MCF 10A (cell line): ENCODE data around the gene CSNK1A1. TPM values are rescaled to one million over a fixed set of nuclear protein-coding genes. Genes with fewer than 3 reads are reported as not detected.
"Not testable (repeated sequence)": the region's sequence is repeated elsewhere in the genome, so short reads cannot be mapped to it uniquely, and the experiment has no call there.

ENCODE experiments used
- BruUV-seq: library from RNA; stranded (reverse); fragments of 400-500 nt; replicated peaks from 2 replicates; lab custom pipeline; 2021; lab: Mats Ljungman, UMichigan
- CTCF ChIA-PET: fragments of 300-600 bp; sonication (Branson Sonifier 250); formaldehyde crosslinking; extraction: SDS; loops from one replicate; lab custom pipeline; 2021; ENCODE audit warnings: antibody characterized with exemption, inconsistent platforms; lab: Yijun Ruan, JAX
- POLR2A ChIA-PET: fragments of 300-600, 350-650 bp; sonication (Branson Sonifier 250); formaldehyde crosslinking; extraction: SDS; loops from one replicate; lab custom pipeline; 2020; ENCODE audit warnings: antibody characterized with exemption, inconsistent platforms; lab: Yijun Ruan, JAX
- DNase-seq: peaks from one replicate; pipeline ENCODE4 v3.0.0-alpha.2; 2018; ENCODE audit not compliant: unreplicated experiment
- H3K27ac Mint-ChIP-seq: one replicate; pipeline ENCODE4 v1.8.0; 2022; ENCODE audit warnings: mild to moderate bottlenecking, low read depth, mixed read lengths; ENCODE audit not compliant: unreplicated experiment
- H3K27me3 Mint-ChIP-seq: one replicate; pipeline ENCODE4 v1.8.0; 2022; ENCODE audit warnings: mixed read lengths; ENCODE audit not compliant: insufficient read depth, unreplicated experiment
- H3K36me3 Mint-ChIP-seq: one replicate; pipeline ENCODE4 v1.8.0; 2022; ENCODE audit warnings: mild to moderate bottlenecking, moderate library complexity, mixed read lengths; ENCODE audit not compliant: insufficient read depth, unreplicated experiment
- H3K4me1 Mint-ChIP-seq: one replicate; pipeline ENCODE4 v1.8.0; 2022; ENCODE audit warnings: mixed read lengths; ENCODE audit not compliant: insufficient read depth, unreplicated experiment
- H3K4me3 Mint-ChIP-seq: one replicate; pipeline ENCODE4 v1.8.0; 2022; ENCODE audit warnings: mild to moderate bottlenecking, moderate library complexity, mixed read lengths; ENCODE audit not compliant: unreplicated experiment
- H3K9me3 Mint-ChIP-seq: one replicate; pipeline ENCODE4 v1.8.0; 2022; ENCODE audit warnings: mixed read lengths; ENCODE audit not compliant: unreplicated experiment
- intact Hi-C: fragments of 100-400 bp; cut with micrococcal nuclease; formaldehyde crosslinking; loops from 2 replicates; pipeline ENCODE4 v1.14.1; 2022
- total RNA-seq: library from RNA; stranded (reverse); gene quantifications from 2 replicates; pipeline ENCODE4 v1.2.3, GENCODE V29; 2022
- TF ChIP-seq, protein P1 (sequence below): fragments of 200-600 bp; IDR thresholded peaks from one replicate; pipeline ENCODE4 v1.8.0; 2022; ENCODE audit warnings: antibody characterized with exemption, mild to moderate bottlenecking; ENCODE audit not compliant: unreplicated experiment

The CSNK1A1 gene
- total RNA-seq, 1 experiment from 2014 or later = 744 TPM

DNA sequence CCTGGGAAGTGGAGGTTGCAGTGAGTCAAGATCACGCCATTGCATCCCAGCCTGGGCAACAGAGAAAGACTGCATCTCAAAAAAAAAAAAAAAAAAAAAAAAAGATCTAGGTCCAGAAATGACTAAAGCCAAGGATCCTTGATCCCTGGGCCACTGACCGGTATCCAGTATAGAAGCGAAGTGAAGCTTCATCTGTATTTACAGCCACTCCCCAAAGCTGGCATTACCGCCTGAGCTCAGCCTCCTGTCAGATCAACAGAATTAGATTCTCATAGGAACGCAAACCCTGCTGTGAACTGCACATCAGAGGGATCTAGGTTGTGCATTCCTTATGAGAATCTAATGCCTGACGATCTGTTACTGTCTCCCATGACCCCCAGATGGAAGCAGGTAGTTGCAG lies 9.3 kb downstream of the CSNK1A1 start:
- Mint-ChIP-seq H3K36me3 (peaks cover 100% of the 10 kb centered on the region), H3K4me3 (no peak overlapping the region)
- POLR2A ChIA-PET = interaction anchor here (0.6 to 14.7 kb wide), 9 partner anchors 7 to 413 kb away, joined by 3 to 379 read pairs (median 4); partner anchors contain the start of gene CSNK1A1

DNA sequence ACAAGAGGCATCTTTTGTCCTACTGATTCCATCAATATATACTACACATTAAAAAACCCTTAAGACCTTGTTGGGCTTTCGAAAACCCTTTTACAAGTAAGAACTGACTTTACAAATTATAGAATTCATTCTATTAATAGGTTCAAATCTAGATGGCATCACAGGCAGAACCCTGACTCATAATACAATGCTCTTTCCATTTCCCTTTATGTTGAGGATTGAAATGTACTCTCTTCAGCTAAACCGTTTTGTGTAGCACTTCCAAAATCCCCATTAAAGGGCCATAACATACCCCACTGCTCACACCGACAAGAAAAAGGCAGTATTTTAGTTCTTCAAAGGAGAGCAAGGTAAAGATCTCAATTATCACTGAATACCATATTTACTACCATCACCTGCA lies 11.2 kb downstream of the CSNK1A1 start:
- ChIA-PET POLR2A (interaction anchor here (0.6 to 14.7 kb wide), 7 partner anchors 9 to 220 kb away, joined by 3 to 379 read pairs (median 7); partner anchors contain the start of gene CSNK1A1), CTCF (interaction anchor here (0.9 to 1.7 kb wide), 7 partner anchors 10 to 95 kb away, joined by 3 to 5 read pairs (median 3); partner anchors contain the start of gene CSNK1A1)
- peak overlapping the region; percentile 57 for H3K27ac Mint-ChIP-seq
- intact Hi-C loops = no loop called here
- BruUV-seq = no TSS peak
- peak overlapping the region; percentile 29 for H3K4me3 Mint-ChIP-seq
- TF ChIP-seq, protein P1, sequence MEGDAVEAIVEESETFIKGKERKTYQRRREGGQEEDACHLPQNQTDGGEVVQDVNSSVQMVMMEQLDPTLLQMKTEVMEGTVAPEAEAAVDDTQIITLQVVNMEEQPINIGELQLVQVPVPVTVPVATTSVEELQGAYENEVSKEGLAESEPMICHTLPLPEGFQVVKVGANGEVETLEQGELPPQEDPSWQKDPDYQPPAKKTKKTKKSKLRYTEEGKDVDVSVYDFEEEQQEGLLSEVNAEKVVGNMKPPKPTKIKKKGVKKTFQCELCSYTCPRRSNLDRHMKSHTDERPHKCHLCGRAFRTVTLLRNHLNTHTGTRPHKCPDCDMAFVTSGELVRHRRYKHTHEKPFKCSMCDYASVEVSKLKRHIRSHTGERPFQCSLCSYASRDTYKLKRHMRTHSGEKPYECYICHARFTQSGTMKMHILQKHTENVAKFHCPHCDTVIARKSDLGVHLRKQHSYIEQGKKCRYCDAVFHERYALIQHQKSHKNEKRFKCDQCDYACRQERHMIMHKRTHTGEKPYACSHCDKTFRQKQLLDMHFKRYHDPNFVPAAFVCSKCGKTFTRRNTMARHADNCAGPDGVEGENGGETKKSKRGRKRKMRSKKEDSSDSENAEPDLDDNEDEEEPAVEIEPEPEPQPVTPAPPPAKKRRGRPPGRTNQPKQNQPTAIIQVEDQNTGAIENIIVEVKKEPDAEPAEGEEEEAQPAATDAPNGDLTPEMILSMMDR = no peak
- no peaks in the 10 kb centered on the region for H3K27me3 Mint-ChIP-seq
- no peak for DNase-seq
- peaks cover 97% of the 10 kb centered on the region for H3K36me3 Mint-ChIP-seq
- H3K4me1 Mint-ChIP-seq = peaks cover 34% of the 10 kb centered on the region
- H3K9me3 Mint-ChIP-seq = no peaks in the 10 kb centered on the region

More for the DNA sequence above, 9.3 kb downstream of the CSNK1A1 start:
- no TSS peak for BruUV-seq
- no peak for DNase-seq
- Mint-ChIP-seq H3K27me3 (no peaks in the 10 kb centered on the region), H3K9me3 (no peaks in the 10 kb centered on the region), H3K27ac (no peak overlapping the region), H3K4me1 (peaks cover 32% of the 10 kb centered on the region)
- TF ChIP-seq, protein P1 = no peak
- CTCF ChIA-PET = interaction anchor here (0.5 to 1.7 kb wide), 8 partner anchors 10 to 1021 kb away, joined by 3 to 5 read pairs (median 4); no protein-coding TSS in a partner anchor
- intact Hi-C loops = no loop called here

DNA sequence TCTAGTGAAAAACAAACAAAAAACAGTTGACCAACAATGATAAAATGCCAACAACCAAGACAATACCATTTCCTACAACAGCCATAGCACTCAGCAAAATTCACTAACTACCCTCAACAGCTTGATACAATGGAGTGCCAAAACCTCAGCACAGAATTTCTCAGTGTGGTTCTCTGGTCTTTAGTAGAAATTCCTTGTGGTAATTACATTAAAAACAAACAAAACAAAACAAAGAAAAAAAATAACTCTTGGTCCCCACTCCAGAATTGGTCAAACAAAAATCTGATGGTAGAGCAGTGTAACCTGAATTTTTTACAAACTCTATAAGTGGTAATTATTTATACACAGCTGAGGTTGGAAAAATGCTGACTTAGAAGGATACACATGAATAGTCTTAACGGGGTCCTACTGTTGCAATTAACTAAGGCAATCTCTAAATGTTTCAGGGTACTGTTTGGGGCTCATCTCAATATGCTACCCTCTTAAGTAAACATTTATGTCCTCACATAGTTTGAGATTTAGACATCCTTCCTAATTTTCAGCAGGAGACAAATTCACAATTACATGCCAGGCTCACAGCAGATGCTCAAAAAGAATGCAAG lies 13.8 kb downstream of the CSNK1A1 start:
- Mint-ChIP-seq H3K27ac (peak overlapping the region; percentile 5), H3K4me3 (no peak overlapping the region), H3K9me3 (no peaks in the 10 kb centered on the region), H3K36me3 (peaks cover 91% of the 10 kb centered on the region), H3K27me3 (no peaks in the 10 kb centered on the region), H3K4me1 (peaks cover 41% of the 10 kb centered on the region)
- TF ChIP-seq, protein P1 = no peak
- no TSS peak for BruUV-seq
- no peak for DNase-seq
- POLR2A ChIA-PET = interaction anchor here (0.6 to 6.9 kb wide), 9 partner anchors 7 to 588 kb away, joined by 3 to 60 read pairs (median 5); partner anchors contain the start of gene CSNK1A1
- CTCF ChIA-PET = interaction anchor here (0.6 to 1.8 kb wide), 2 partner anchors 9 to 22 kb away, joined by 3 to 10 read pairs; no protein-coding TSS in a partner anchor
- intact Hi-C loops = no loop called here

GRCh38 chr5:149535787-149536186 lies 15.5 kb downstream of the CSNK1A1 start:
- Mint-ChIP-seq H3K27ac (peak overlapping the region; percentile 17), H3K4me1 (peaks cover 41% of the 10 kb centered on the region), H3K36me3 (peaks cover 90% of the 10 kb centered on the region)
- CTCF ChIA-PET = interaction anchor here (0.8 to 1.8 kb wide), 4 partner anchors 7 to 164 kb away, joined by 3 to 10 read pairs (median 4); no protein-coding TSS in a partner anchor
- intact Hi-C loops, DNase-seq, H3K4me3 Mint-ChIP-seq, H3K27me3 Mint-ChIP-seq, H3K9me3 Mint-ChIP-seq, BruUV-seq: not testable (repeated sequence)
- POLR2A ChIA-PET = interaction anchor here (0.7 to 6.9 kb wide), 9 partner anchors 8 to 527 kb away, joined by 3 to 60 read pairs (median 5); partner anchors contain the start of gene CSNK1A1
